Activated CD4-positive, alpha-beta T cell treated with anti-CD3 and anti-CD28 coated beads, Interleukin-2, amount 50 U/mL, for 1 hour (primary cell): ENCODE data around the gene SRGAP2B.
"Not testable (repeated sequence)": the region's sequence is repeated elsewhere in the genome, so short reads cannot be mapped to it uniquely, and the experiment has no call there.

ENCODE experiments used
- DNase-seq: peaks from one replicate; pipeline ENCODE4 v3.0.0-alpha.2; 2020

The SRGAP2B gene

DNA sequence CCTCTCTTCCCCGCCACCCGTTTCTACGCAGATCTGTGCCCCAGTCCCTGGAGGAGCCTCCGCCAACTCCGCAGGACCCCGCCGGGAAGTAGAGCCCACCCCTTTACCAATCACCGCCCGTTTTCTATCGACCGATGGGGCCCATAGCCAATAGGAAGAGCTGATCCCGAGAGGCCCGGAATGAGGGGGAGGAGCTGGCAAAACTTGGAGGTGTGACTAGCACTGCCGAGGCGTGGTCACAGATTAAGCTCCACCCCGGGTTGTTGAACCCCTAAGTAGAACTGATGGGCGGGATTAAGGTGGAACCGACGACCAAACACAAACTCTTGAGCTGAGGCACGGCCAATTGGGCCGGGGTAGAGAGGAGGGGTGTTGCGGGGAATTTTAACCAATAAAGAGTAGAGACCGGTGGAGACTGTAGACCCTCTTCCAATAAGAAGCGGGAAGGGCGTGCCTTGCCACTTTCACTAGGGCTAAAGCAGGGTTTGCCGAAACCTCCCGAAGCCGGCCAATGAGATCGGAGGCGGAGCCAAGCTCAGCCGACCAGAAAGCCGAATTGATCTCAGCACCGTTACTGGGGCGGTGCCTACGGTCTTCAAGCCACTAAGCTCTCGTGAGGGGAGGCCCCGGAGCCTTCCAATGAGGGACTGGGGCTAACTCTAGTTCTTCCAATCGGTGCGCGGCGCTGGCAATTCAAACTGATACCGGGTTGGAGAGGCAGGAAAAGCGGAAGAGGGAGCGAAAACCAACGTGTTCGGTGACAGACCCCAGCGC lies at the start of gene SRGAP2B, which contains the start of gene FAM72D:
Gene SRGAP2B, minus strand, starts transcription at position 45 of the 774 bp plus-strand sequence. CDS start 2,427 bp downstream, outside the sequence.
Gene FAM72D, plus strand, starts transcription at position 691 of the 774 bp plus-strand sequence. CDS start 874 bp downstream, outside the sequence.
- not testable (repeated sequence) for DNase-seq

DNA sequence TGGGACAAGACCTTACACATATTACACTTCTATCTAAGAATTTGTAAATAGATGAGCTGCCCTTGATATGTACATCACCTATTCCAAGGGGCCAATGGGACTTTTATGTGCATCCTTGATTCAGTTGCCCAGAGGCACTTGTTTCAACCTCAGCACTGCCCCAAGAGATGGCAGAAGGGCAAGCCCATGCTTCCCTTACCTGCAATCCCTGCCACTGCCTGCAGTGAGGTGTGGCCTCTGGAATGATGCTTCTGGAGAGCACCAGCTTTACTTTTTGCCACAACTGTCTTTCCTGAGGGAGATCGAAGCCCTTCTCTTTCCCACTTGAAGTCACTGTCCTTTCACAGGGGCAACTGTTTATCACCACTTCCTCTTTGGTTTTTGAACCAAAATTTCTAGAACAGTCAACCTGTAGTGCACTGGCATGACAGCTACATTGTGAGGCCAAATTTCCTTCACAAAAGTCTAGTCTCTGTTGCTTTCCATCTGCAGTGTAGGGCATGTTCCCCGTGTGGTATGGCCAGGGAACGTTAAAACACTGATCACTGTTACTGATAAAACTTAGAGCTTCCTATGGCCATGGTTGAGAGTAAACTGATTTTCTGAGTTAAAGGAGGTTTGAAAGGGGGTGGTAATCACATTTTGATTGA lies 49.3 kb upstream of the SRGAP2B start:
- not testable (repeated sequence) for DNase-seq

DNA sequence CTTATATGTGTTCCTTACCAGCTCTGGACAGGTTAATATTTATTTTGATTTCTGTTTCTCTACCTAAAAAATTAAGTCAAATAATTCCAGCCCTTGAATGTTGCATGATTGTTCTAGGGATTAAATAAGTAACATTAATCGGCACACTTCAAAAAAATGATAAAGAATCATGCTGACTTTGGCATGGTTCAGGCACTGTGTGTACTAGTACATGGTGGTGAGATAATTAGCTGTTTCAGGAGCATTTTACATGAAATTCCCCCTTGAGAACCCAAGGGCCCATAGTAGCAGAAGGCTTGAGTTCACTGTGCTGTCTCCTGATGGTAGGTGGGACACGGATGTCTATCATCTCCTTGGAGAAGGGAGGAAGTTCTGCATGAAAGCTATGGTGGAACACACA lies 45.4 kb upstream of the SRGAP2B start:
- DNase-seq = not testable (repeated sequence)

DNA sequence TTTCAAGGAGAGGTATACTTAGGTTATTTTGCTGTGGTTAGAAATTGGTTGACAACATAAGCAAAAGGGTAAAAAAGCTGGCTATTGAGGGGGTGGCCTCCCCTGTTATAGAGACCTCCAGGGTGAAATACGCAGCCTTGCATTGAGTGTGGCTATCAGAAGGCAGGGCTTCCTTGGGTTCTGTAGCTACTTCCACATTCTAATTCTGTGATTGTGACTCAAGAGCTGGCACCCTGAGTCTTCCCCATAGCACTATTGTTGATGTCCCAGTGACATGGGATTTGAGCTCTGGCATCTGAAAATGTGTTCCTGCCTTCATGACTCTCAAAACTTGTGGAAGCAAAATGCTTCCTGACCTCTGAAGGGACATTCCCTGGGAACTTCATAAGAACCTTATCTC lies 39.3 kb upstream of the SRGAP2B start:
- DNase-seq = not testable (repeated sequence)

DNA sequence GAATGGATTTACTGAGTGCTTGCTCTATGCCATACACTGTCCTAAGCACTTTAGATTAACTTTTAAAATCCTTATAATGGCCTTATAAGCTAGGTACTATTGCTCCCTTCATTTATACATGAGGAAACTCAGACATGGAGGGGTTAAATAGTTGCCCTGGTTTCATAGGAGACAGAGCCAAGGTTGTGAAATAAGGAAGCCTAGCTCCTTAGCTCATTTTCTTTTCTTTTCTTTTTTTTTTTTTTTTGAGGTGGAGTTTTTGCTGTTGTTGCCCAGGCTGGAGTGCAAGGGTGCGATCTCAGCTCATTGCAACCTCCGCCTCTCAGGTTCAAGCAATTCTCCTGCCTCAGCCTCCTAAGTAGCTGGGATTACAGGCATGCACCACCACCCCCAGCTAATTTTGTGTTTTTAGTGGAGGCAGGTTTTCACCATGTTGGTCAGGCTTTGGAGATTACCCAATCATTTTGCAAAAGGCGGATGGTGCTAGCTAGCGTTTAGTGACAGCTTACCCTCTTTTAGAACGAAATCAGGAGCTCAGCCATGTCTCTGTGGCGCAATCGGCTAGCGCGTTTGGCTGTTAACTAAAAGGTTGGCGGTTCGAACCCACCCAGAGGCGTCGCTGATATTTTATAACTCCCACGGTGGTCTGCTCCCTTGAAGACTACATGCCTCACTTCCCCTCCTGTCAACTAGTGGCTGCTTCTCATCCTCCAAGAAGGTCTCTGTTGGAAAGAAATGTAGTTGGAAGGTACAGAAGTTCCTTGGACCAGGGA lies 33.8 kb upstream of the SRGAP2B start:
- not testable (repeated sequence) for DNase-seq

DNA sequence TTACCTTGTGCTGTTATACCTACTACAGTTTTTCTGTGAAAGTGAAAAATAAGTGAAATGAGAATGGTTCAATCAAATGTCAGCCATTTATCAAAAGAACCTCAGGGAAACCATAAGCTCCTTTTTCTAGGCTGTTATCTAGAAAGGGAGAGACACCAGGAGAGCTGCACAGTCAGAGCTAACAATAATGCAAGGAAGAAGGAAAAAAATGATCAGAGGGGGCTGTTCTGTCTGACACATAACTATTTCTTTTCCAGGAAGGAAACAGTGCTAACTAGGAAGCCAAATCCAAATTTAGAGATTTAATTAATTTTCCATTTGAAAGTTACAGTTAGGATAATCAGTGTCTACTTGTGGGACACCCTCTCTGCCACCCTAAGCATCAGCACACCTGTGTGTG lies 32.0 kb upstream of the SRGAP2B start:
- not testable (repeated sequence) for DNase-seq

DNA sequence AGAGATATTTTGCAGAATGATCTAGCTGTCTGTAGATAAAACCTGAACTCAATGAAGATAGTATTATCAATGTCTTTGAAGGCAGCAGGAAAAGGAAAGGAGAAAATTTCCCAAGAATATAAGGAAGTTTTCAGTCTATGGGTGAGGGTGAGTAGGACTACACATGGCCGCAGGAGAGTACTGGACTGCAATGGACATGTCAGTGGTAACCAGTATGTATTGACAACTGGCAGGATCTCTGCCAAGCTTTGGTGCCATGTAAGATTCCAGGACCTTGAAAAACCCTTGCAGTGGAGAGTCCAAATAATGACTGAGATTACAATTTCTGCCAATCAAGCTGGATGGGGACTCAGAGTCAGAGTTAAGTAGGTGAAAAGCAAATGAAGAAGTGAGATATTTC lies 30.0 kb upstream of the SRGAP2B start:
- not testable (repeated sequence) for DNase-seq

DNA sequence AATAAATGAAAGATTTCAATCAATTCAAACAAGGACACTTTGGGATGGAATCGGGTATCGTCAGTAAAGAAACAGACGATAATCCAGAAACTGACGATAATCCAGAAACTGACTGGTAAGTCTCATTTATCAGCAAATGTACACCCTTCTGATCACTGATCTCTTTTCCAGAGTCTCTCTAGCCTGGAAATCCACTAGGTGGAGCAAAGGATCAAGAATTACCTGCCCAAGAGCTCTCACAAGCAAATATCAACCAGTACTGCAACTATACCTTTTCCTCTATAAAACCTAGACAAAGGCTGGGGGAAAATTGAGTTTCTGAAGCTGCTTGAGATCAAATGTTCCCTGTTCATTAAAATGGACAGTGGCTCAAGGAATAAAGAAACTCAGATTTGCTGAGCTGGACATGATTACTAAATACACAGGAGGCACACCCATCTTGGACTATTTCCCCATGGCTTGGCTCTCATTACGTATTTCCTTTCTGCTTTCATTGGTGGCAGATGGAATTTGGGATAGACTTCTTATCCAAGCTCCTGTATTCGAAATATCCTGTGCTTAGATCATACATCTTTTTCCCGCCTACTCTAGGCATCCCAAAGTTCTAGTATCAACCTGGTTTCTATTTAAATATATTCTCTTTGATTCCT lies 29.0 kb upstream of the SRGAP2B start:
- not testable (repeated sequence) for DNase-seq

DNA sequence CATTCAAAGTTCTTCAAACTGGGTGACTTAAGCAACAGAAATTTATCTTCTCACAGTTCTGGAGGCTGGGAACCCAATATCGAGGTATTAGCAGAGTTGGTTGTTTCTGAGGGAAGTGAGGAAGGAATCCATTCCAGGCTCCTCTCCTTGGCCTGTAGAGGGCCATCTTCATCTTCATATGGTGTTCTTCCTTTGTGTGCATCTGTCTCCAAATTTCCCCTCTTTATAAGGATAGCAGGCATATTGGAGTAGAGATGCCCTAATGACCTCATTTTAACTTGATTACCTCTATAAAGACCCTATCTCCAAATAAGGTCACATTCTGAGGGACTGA lies 27.9 kb upstream of the SRGAP2B start:
- not testable (repeated sequence) for DNase-seq

DNA sequence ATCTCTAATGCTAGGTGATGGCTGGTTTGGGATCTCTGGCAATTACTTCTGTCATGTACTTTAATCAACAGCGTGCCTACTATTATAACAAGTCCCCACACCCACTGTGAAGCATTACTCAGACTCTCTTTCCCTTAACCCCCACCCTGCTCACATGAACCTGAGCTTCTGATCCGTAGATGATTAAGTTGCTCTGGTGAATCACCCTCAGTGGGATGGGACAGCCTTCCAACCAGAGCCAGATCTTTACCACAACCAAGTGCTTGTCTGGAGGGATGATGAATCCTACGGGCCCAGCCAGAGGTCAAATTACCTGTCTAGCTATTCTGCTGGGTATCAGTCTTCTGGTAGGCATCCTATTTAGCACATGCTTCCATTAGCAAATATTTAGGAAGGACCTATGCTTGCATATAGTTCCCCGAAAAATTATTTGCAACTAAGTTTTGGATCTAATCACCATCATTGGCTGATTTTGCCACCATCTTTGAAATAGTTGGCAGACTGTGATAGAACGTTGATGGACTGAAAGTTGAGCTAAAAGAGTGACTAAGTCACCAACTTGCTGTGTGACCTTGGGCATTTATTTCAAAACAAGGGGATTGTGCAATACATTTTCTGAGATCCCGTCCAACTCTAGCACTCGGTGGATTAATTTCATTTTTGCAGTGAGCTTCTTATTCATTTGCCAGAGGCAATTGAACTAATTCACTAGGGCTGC lies 27.4 kb upstream of the SRGAP2B start:
- DNase-seq = not testable (repeated sequence)

DNA sequence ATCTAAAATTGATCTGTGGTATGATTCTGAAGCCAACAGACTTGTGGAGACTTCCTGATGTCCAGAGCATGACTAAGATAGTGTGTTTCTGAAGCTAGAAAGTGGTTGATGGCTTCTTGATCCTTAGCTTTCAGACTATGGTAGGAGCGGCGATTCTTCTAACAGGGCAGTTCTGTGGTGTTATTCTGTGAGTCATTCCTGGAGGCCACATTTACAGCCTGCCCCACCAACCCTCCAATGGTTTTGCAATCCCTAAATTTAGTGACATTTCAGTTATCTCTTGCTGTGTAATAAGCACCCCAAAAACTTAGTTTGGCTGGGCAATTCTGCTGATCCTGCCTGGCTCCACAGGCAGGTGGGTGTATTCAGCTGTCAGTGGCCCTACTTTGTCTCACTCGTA lies 24.7 kb upstream of the SRGAP2B start:
- DNase-seq = not testable (repeated sequence)

DNA sequence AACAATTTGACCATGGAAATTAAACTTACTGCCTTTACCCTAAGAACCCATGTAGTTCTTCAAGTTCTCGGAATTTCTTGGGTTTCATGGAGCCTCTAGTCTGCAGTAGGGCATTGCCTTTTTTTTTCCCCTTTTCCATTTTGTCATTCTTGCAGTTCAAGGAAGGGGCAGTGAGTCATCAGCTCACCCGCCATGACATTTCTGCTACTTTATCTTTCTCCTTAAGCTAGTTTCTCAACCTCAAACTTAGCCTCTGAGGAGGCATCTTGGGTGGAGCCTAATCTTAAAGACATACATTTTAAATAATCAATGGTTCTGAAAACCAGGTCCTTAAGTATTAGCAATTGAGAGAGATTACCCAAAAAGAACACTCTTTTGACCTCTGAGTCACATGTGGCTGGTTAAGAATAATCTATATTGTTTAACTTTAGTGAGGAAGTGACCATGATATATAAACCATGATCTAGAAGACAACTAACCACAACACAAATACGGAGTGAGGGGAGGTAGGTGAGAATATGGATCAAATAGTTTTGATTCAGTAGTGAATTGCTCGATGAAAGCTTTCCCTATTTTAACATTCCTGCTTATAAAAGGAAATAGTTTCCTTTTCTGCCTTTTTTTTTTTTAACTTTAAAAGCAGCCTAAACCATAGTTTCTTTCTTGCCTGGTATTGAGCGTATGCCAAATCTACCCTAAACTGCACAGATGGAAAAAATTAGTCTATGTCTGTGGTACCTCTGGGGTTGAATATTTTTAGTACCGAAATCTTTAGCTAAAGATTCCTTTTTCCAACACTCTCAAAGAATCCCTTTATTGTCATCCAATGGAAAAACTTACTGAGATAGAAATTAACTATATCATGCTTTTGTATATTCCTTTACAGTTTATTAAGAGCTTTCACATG lies 20.7 kb upstream of the SRGAP2B start:
- not testable (repeated sequence) for DNase-seq

DNA sequence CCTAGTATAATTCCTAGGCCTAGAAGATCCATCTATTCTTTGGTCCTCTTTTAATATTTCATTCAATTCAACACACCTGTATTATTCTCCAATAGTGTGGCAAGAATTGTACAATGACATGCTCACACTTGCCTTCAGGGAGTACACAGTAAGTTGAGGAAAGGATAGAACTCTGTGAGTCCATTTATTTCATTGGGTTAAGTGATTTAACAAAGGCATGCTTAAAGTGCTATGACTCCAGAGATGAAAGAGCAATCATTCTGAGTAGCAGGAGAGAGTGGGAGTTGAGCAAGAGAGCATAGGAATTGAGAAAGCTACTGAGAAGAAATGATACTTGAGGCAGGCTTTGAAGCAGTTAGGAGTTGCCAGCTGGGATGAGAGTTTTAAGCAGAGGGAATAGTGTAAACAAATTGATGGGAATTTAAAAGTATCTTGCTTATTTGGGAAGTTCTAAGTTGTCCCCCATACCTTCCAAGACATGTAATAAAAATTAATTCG lies 19.5 kb upstream of the SRGAP2B start:
- DNase-seq = not testable (repeated sequence)

DNA sequence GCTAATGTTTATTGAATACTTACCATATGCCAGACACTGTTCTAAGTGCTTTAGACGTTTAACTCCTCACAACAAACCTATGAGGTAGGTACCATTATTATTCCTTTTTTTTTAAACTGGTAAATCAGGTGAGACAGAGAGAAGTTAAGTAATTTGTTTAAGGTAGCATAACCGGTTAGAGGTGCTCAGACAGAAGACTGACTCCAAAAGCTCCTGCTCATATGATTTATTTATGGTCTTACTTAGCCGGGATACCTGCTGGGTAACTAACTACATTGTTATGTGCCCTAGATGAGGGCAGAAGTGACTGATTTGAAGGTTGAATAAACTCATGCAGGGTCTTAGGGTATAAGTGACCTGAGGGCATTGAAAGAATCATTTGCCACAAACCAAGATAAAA lies 17.6 kb upstream of the SRGAP2B start:
- not testable (repeated sequence) for DNase-seq

DNA sequence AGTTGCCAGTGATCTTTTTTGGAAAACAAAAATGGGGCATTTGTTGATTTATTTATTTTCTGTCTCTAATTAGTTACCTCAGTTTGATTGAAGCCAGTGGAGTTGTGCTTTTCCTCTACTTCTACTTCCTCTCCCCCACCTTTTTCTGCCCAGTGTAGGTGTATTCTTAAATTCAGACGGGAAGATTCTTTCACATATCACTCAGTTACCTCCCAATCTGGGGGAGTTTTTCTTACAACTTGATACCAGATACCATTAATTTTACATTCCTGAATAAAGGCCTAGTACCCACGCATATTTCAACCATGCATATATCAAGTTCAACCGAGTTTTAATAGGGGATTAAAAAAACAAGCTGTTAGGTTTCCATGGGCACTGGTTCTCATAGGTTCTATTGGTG lies 16.5 kb upstream of the SRGAP2B start:
- DNase-seq = not testable (repeated sequence)

DNA sequence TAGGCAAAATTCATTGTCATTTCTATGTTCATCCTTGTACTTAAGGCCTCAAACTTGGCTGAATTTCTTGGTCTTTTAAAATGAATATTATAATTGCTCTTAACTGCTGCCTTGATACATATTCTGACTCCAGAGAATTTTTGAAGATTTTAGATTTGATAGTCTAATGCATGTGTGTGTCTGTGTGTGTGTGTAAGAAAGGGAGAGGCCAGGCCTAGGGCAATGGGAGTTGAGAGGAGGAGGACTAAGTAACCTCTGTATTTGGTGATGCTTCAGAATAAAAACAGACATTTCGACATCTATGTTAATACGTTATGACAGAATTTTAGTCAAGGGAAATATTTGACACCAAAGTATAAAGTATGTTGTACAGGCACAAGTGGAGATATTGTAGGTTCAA lies 8.2 kb upstream of the SRGAP2B start:
- DNase-seq = not testable (repeated sequence)

DNA sequence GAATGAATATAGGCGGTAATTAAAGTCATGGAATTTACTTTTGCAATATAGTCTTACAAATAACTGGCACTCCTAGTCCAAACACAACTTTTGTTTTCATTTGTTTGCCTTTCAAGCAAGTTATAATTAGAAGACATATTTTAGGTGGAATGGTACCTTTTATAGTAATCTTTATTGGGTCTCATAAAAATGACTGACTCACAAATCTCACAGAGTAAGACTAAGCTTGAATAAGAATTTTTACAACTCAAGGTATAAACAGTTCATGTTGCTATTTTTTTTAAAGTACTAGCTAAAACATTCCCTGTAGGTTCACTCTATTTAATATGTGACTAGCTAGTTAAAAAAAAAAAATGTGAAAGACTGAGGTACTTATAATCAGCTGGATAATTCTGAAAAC lies 6.6 kb upstream of the SRGAP2B start:
- not testable (repeated sequence) for DNase-seq

DNA sequence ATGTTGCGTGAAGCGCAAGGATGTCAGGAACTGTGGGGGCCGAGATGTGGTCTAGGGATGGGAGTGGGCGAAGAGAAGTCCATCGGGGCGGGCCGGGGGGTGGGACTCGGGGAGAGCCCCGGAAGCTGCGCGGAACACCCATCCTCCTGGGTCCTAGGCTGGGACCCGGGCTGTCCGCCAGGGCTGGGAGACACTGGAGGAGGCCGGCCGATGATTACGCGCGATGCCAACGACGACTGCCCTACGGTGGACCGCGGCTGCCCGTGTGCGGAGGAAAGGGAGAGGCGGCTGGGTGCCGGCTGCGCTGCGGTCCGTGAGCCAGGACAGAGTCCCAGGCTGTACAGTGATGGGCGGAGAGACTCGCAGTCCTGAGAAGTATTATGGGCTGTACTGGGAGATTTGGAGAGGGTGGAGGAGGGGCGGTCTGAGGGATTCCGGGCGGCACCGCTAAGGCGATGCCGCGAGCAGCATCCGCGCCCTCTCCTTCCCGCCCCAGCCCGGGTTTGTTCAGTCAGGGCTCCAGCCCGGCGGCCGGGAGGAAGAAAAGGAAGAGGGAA lies 395 bp downstream of the SRGAP2B start:
- not testable (repeated sequence) for DNase-seq

DNA sequence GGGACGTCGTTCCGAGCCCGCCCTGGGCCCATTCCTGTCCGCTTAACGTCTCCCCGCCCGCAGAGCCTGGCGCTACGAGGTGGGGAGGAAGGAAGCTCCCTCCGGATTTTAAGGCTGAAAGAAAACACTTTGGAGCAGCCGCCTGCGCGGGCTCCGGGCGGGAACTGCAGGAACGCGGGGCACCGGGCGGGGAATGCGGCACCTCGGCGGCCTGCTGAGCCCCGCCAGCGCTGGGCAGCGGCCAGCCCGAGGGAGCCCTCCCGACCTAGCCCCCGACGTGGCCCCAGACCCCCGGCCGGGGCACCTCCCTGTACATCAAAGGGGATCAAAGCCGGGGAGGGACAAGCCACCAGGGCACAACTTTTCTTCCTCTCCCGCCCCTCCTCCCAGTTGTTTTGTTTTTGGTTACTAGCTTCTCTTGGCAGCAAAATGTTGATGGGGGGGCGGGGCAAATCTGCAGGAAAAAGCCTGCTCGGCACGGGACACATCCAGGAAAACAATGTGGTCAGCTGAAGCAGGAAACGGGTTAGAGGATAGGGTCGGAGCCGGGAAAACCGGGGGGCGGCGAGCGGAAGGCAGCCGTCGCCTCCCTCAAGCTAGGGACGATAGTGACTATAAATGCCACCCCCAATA lies 1.5 kb downstream of the SRGAP2B start:
- peak; percentile 3 for DNase-seq
